NB4 (cell line): ENCODE data around the gene SLC38A10.

Experiments used
- CTCF ChIP-seq: IDR thresholded peaks from one replicate; pipeline ENCODE4 v1.5.1; 2012; ENCODE audit warnings: low read depth, low read length
- POLR2A ChIP-seq: IDR thresholded peaks from 2 replicates; pipeline ENCODE4 v1.6.1; 2011; ENCODE audit warnings: mild to moderate bottlenecking; ENCODE audit not compliant: insufficient read length; ENCODE audit errors: extremely low read depth

- TF ChIP-seq CTCF (no peak), POLR2A (no peak)
These were observed 58.3 kb downstream of the SLC38A10 start for GRCh38 chr17:81236784-81237183.
